Glutamatergic neuron (in vitro differentiated cells): ENCODE data around the gene GRAP2. TPM values are rescaled to one million over a fixed set of nuclear protein-coding genes. Genes with fewer than 3 reads are reported as not detected.

ENCODE experiments used
- DNase-seq: peaks from one replicate; pipeline ENCODE4 v3.0.0; 2022
- H3K27ac Mint-ChIP-seq: one replicate; pipeline ENCODE4 v1.8.0; 2020; ENCODE audit warnings: mild to moderate bottlenecking, mixed read lengths, inconsistent platforms; ENCODE audit not compliant: unreplicated experiment
- H3K27me3 Mint-ChIP-seq: one replicate; pipeline ENCODE4 v1.8.0; 2020; ENCODE audit warnings: mild to moderate bottlenecking, moderate library complexity, mixed read lengths, inconsistent platforms; ENCODE audit not compliant: unreplicated experiment
- H3K36me3 Mint-ChIP-seq: one replicate; pipeline ENCODE4 v1.8.0; 2020; ENCODE audit warnings: mild to moderate bottlenecking, mixed read lengths, inconsistent platforms; ENCODE audit not compliant: unreplicated experiment
- H3K4me1 Mint-ChIP-seq: one replicate; pipeline ENCODE4 v1.8.0; 2020; ENCODE audit warnings: mild to moderate bottlenecking, low read depth, mixed read lengths, inconsistent platforms; ENCODE audit not compliant: unreplicated experiment
- H3K4me3 Mint-ChIP-seq: one replicate; pipeline ENCODE4 v1.8.0; 2020; ENCODE audit warnings: mild to moderate bottlenecking, mixed read lengths, inconsistent platforms; ENCODE audit not compliant: unreplicated experiment
- H3K9me3 Mint-ChIP-seq: one replicate; pipeline ENCODE4 v1.8.0; 2020; ENCODE audit warnings: mild to moderate bottlenecking, moderate library complexity, mixed read lengths, inconsistent platforms; ENCODE audit not compliant: unreplicated experiment
- total RNA-seq: library from RNA; stranded (reverse); fragmentation: NEBNext Ultra II Directional; extraction: Animal tissue kit (Norgen Biotek cat#: 25700); gene quantifications from one replicate; pipeline ENCODE4 v1.2.1, GENCODE V29; 2021; ENCODE audit not compliant: unreplicated experiment
- TF ChIP-seq, protein P1 (sequence below): fragments of 200-600 bp; sonication (generic); IDR thresholded peaks from one replicate; pipeline ENCODE4 v1.5.0; 2021; ENCODE audit not compliant: partially characterized antibody, unreplicated experiment

GRAP2 gene
- total RNA-seq, 1 donor from 2014 or later: not detected

DNA sequence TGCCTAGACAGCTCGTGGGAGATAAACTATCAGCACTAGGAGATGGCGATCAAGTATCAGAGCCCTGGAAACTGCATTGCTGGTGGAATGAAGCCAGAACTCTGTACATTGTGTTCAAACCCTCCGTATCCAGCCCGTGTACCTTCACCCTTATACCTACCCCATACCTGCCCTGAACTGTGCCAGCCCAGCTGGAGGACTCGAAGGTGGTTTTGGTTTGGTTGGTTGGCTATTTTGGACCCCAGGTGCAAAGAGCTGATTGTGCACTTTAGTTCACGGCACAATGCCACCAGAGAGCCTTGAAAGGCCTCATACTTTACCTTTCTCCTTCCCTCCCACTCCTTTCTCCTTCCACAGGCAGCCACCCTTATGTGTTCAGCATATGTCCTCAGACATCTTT is 109.9 kb downstream of the GRAP2 start:
- Mint-ChIP-seq H3K9me3 (peaks cover 5% of the 10 kb centered on the region), H3K4me1 (peaks cover 37% of the 10 kb centered on the region), H3K27me3 (peaks cover 11% of the 10 kb centered on the region), H3K27ac (peak overlapping the region; percentile 83), H3K36me3 (no peaks in the 10 kb centered on the region), H3K4me3 (peak overlapping the region; percentile 40)
- TF ChIP-seq, protein P1, sequence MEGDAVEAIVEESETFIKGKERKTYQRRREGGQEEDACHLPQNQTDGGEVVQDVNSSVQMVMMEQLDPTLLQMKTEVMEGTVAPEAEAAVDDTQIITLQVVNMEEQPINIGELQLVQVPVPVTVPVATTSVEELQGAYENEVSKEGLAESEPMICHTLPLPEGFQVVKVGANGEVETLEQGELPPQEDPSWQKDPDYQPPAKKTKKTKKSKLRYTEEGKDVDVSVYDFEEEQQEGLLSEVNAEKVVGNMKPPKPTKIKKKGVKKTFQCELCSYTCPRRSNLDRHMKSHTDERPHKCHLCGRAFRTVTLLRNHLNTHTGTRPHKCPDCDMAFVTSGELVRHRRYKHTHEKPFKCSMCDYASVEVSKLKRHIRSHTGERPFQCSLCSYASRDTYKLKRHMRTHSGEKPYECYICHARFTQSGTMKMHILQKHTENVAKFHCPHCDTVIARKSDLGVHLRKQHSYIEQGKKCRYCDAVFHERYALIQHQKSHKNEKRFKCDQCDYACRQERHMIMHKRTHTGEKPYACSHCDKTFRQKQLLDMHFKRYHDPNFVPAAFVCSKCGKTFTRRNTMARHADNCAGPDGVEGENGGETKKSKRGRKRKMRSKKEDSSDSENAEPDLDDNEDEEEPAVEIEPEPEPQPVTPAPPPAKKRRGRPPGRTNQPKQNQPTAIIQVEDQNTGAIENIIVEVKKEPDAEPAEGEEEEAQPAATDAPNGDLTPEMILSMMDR: no peak
- DNase-seq: no peak

DNA sequence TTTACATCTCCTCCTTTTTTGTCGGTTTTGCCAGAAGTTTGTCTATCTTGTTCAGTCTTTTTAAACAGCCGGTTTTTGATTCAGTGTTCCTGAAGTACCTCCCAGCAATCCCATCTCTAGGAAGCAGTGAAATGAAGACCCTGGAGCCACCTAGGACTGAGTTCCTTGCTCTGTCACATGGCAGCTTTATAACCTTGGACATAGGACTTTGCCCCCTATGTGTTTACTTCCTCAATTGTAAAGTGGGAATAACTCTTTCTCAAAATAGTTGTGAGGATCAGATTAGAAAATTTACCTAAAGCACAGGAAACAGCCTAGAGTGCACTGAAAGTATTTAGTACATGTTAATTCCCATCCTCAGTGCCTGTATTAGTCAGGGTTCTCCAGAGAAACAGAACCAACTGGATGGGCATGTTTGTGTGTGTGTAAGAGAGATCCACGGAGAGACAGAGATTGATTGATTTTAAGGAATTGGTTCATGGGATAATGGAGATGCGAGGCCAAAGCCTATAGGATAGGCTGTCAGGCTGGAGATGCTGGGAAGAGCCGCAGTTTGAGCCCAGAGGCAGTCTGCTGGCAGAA is 113.9 kb downstream of the GRAP2 start:
- TF ChIP-seq, protein P1: no peak
- no peak overlapping the region for H3K27ac Mint-ChIP-seq
- peaks cover 3% of the 10 kb centered on the region for H3K9me3 Mint-ChIP-seq
- peaks cover 4% of the 10 kb centered on the region for H3K27me3 Mint-ChIP-seq
- H3K4me1 Mint-ChIP-seq: peaks cover 23% of the 10 kb centered on the region
- no peaks in the 10 kb centered on the region for H3K36me3 Mint-ChIP-seq
- DNase-seq: no peak
- no peak overlapping the region for H3K4me3 Mint-ChIP-seq

DNA sequence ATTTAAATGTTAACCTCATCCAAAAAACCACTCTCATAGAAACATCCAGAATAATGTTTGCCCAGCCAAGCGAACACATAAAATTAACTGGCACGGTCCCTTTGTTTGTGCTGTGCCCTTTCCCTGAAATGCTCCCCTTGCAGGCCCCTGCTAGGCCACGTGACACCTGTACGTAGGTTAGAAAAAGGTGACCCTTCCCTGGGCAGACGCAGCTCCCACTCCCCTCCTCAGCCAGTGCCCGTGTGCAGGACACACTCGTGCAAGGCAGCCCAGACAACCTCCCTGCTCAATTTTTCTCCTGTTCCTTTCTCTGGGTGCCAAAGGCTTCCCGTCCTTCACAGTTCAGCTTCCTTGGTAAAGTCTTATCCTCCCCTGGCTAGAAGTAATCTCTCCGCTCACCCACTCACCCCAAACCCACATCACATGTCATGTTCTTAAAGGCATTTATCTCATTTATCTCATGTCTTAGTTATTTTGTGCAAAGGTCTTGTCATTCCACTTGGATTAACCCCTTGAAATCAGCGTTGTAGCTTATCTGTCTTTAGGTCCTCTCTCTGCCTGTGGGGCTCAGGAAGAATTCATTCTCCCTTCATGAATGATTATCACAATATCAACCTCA is 114.6 kb downstream of the GRAP2 start:
- Mint-ChIP-seq H3K27me3 (no peaks in the 10 kb centered on the region), H3K27ac (no peak overlapping the region), H3K9me3 (peaks cover 3% of the 10 kb centered on the region), H3K36me3 (no peaks in the 10 kb centered on the region), H3K4me1 (peaks cover 16% of the 10 kb centered on the region), H3K4me3 (no peak overlapping the region)
- TF ChIP-seq, protein P1: no peak
- no peak for DNase-seq

- Mint-ChIP-seq H3K4me3 (no peak overlapping the region), H3K9me3 (no peaks in the 10 kb centered on the region), H3K36me3 (no peaks in the 10 kb centered on the region), H3K4me1 (peaks cover 5% of the 10 kb centered on the region), H3K27me3 (no peaks in the 10 kb centered on the region), H3K27ac (no peak overlapping the region)
- TF ChIP-seq, protein P1: no peak
- no peak for DNase-seq
Measured at GRCh38 chr22:40018051-40018450, 117.2 kb downstream of the GRAP2 start.

GRCh38 chr22:40019100-40019499 is 118.2 kb downstream of the GRAP2 start:
- Mint-ChIP-seq H3K4me3 (no peak overlapping the region), H3K27ac (no peak overlapping the region), H3K9me3 (no peaks in the 10 kb centered on the region), H3K27me3 (no peaks in the 10 kb centered on the region), H3K36me3 (no peaks in the 10 kb centered on the region), H3K4me1 (peaks cover 7% of the 10 kb centered on the region)
- TF ChIP-seq, protein P1: no peak
- DNase-seq: no peak
